HG03469 (cell line): ENCODE data around the gene GPD1L.

Experiments
- ATAC-seq: cut with Tn5 transposase; IDR thresholded peaks from one replicate; pipeline ENCODE4 v1.9.1; 2021; ENCODE audit warnings: mild to moderate bottlenecking, moderate library complexity, moderate number of reproducible peaks; ENCODE audit not compliant: unreplicated experiment

Gene GPD1L

DNA sequence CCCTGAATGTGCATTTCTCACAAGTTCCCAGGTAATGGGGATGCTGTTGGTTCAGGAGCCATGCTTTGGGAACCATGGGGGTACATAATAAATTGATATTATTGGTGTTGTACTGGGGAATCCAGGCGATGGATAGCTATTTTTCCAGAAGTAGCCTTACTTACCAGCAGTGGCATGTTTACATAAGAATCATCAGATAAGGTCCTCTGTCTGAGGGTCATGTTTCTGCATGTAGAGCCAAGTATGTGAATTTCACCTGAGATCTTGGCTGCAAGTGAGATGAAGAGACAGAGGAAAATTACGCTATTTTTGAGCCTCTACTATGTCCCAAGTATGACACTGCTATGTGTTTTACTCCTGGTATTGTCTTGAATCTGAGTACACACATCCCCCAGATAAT lies 26.3 kb downstream of the GPD1L start:
- no peak for ATAC-seq

- no peak for ATAC-seq
Observed at GRCh38 chr3:32136703-32137102, 30.3 kb downstream of the GPD1L start.

DNA sequence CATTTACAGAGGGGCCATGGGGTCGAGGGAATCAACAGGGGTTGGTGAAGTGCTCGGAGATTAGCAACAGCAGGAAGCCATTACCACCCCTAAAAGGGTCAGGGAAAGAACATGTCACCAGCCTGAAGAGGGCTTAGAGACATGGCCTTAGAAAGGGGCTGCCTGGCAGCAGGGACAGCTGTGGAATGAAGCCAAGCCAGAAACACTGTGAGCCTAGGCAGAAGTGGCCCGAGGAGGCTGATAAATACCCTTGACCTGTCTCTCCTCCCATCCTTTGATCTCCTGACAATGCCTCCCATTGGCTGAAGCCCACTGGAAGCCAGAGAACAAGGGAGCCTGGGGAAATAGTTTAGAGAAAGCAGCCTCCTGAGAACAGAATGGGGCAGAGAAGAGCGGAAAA lies 31.4 kb downstream of the GPD1L start:
- no peak for ATAC-seq

- ATAC-seq: no peak
Observed at GRCh38 chr3:32138545-32139104, 32.2 kb downstream of the GPD1L start.

DNA sequence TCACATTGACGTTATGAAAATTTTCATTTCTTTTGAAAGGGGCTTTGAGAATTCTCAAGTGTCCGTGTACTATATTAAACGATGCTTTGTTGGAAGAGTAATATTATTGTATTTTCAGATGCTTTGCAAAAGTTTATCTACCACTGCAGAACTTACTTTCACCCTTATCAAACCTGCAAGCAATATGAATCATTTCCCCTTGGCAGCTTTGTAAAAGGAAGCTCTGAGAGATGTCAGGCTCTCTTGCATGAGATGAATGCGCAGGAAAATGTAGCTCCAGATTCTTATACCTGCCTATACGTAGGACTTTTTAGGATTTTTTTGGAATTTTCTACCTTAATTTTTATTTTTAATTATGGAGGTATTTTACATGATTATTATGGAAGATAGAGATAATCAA lies 34.5 kb downstream of the GPD1L start:
- ATAC-seq: no peak

GRCh38 chr3:32143849-32144757 lies 37.7 kb downstream of the GPD1L start:
- peak; percentile 42 for ATAC-seq

DNA sequence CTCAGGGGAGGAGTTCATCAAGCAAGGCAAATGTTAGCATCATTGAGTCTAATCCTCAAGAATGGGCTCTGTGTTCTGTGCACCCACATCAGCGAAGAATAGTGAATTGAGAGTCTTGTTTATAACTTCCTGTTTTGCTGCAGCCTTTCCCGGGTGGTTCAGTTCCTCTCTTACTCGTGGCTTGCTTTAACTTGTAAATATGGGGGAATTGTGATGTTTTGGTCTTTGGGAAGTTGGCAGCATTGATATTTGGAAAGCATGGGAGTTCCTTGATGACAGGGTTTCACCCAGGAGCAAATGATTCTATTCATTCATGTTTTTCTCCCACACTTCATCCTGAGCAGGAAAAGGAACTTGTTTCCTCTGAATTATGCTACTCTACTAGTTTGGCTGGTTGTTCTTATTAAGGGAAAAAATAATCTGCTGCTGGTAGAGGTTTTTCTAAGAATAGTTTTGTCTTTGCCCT lies 40.4 kb downstream of the GPD1L start:
- ATAC-seq: no peak

DNA sequence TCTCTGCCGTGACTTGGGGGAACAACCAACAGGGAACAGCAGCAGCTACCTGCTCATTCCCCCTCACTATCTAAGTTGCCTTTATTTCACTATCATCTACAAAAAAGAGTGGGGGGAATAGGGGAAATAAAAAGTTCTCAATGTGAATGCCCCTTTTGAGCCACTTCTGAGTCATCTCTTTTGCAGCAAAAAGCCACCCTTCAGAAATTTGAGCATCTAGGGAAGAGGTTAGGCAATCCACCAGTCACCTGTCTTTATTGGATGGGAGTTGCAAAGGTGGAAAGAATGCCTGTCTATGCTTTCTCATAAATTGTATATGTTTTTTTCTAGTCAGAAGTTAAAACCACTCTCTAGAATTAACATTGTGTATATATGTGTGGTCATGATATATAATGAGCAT lies 41.1 kb downstream of the GPD1L start:
- no peak for ATAC-seq

GRCh38 chr3:32147933-32148332 lies 41.5 kb downstream of the GPD1L start:
- no peak for ATAC-seq

DNA sequence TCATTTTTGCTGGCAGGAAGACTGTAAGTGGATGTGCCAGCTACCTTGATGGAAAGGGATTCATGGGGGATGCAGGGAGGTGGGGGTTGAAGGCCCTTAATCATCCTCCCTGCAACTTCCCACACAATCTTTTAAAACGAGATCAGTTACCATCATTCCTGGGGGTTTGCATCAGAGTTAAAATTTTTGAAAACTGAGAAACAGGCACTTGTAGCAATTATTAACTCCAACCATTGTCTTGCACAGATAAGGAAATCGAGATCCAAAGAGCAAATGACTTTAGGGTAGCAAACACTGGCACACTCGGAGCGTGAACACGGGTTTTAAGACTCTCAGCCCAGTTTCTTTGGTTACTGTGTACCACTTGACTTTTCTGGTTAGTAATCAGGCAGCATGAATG lies 41.9 kb downstream of the GPD1L start:
- no peak for ATAC-seq

- ATAC-seq: no peak
Observed at GRCh38 chr3:32153414-32154204, 47.2 kb downstream of the GPD1L start.

- ATAC-seq: no peak
Observed at GRCh38 chr3:32154205-32154579, 47.8 kb downstream of the GPD1L start.

GRCh38 chr3:32155117-32155516 lies 48.7 kb downstream of the GPD1L start:
- ATAC-seq: no peak

DNA sequence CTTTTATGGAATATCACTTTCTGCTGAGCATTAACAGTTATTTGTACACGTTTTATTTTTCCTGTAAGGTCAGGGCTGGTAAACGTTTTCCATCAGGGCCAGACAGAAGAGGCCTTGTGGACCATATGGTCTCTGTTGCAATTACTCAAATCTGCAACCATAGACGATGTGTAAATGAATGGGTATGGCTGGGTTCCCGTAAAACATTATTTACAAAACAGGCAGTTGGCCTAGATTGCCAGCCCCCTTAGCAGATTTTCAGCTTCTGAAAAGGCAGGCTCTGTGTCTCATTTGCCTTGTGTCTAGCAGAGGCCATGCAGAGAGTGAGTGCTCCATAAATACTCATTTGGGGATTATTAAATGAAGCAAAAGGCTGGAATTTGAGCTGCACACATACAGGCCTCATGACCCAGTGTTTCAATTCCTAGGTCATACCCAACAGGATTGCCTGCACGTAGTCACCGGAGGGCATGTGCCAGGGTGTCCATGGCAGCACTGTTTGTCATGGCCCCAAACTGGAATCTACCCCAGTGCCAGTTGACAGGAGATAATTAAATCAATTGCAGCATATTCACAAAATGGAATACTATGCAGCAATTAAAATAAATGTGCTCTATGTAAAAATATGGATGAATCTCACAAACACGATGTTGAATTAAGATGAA lies 51.3 kb downstream of the GPD1L start:
- no peak for ATAC-seq

DNA sequence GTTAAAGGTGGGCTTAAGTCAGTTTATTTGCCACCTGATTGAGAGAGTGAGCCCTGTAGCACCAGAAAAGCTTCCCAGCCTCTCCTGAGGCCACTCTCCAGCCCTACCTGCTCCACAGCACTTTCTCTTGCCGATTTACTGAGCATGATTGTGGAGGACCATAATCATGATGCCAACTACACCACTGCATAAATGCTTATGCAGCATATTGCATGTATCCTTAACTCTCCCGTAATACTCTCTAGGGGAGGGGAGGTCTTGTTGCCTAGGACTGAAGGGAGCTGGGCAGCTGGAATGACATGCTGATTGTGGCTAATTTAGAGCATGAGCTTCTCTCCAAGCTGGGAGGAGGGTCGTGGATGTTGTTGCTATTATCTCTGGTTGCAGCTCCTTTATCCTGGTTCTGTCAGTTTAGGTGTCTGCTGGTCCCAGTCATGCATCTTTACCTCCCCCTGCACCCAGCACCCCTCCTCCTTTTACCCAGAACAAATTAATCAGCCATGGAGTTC lies 54.3 kb downstream of the GPD1L start:
- no peak for ATAC-seq

- ATAC-seq: no peak
Observed at GRCh38 chr3:32165442-32165841, 59.0 kb downstream of the GPD1L start.

DNA sequence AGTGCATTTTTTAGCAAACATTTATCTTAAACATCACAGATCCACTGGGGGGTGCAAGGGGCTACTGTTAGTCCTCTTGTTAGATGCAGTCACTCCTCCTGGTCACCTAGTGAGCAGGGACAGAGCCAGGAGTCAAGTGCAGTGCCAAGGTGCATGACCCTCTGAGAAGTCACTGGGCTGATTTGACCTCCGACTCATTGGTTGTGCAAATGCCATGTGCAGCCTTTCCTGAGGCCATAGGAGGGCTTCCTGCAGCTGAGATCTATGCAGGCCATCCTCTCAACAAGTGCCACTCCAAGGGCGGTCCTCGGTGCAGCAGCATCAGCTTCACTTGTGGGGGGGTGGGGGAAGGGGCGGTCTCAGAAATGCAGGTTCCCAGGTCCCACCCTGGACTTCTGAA lies 60.2 kb downstream of the GPD1L start:
- ATAC-seq: no peak

- no peak for ATAC-seq
Observed at GRCh38 chr3:32172420-32172819, 66.0 kb downstream of the GPD1L start.

- ATAC-seq: no peak
Observed at GRCh38 chr3:32175607-32176197, 69.3 kb downstream of the GPD1L start.

- no peak for ATAC-seq
Observed at GRCh38 chr3:32176989-32177701, 70.7 kb downstream of the GPD1L start.
